ENCODE measurements around the gene NEO1.

DNA sequence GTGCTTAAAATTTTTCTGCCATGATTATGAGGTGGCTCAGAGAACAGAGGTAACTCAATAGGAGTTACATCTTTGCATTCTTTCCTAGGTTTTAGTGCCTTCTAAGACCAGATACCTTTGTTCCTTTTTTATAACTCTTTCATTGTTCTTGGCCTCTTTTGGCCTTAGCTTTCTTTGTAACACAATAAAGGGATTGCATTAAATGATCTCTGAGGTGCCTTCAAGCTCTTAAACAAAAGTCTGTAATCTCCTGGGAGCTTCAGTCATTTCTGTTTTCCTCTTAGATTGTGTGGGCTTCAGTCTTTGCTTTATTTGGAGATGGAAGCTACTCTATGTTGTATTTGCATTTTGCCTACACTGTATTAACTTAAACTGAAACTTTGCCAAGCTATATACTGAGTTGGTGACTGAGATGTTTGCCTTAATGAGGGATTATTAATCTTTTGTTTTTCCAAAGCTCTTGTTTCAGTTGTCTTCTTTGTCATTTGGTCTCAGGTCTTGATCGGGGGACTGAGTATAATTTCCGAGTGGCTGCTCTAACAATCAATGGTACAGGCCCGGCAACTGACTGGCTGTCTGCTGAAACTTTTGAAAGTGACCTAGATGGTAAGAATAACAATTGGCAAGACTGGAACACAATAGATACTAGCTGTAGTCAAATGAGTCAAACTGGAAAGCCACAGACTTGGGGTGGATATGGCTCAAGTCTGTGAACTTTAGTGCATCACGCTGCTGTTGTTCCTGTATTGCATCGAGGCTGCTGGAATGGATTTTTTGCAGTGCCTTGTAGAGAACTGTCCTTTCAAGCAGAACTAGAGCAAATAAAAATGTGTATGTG is 206.2 kb downstream of the NEO1 start:
- no peak for TF ChIP-seq EZH2 (IDR thresholded peaks at IDR 0.05)
- TF ChIP-seq POLR2AphosphoS5 (IDR thresholded peaks at IDR 0.05; ENCODE audit: borderline replicate concordance, low read depth, low read length) = no peak

All from SK-N-MC (cell line).